ENCODE measurements around the gene RNF34.

Gene RNF34

DNA sequence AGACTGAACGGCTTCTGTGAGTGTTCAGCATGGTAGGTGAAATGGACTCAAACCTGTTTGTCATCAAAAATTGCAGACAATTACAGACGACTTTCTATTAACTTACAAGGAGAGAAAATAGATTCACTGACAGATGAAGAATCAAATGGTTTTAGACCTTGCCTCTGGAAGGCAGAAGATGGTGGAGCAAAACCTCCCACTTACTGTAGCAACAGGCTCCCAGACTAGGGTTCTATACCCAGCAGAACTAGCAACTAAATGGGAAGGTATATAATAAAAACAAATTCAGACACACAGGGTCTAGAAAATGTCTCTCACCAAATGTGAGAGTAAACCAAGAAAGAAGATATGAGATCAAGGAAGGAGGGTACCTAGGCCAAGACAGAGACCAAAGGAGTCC is 36.8 kb downstream of the RNF34 start:
- DNase-seq (ENCODE audit: low read depth in 4 of 4, low spot score in 1 of 4), result no peak

DNA sequence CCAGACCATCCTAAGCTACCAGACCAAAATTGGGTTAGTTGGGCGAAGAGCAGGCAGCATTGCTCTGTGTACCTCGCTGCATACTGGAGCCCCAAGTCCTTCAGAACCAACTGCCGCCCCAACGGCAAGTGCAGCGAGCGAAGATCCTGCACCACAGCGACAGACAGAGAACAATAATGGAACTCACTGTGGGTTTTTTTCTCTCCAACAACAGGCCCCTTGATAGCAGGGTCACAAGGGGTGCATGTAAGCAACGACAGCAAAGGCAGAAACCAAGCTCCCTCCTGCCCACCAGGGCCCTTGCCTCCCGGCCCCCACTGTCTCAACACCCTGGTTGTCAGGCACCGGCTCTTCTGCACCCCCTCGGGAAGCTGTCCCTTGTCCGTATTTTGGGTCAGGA is 39.0 kb downstream of the RNF34 start:
- DNase-seq (ENCODE audit: low read depth in 4 of 4, low spot score in 1 of 4), result no peak

DNA sequence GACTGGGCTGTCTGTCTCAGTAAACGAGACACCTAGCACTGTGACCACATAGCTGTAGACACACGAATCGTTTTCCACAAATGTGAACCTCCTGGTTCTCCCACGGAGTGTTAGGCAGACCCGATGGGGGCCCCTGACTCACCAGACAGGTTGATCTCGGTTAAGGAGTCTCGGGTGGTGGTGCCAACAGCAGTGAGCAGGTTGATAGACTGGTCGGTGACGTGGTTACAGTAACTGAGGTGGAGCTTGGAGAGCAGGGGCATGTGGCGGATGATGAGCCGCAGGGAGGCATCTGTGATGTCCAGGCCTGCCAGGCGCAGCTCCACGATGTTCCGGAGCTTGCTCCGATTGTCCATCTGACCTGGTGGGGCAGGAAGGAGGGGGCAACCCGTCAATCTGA is 39.8 kb downstream of the RNF34 start:
- no peak for DNase-seq (ENCODE audit: low read depth in 4 of 4, low spot score in 1 of 4)

DNA sequence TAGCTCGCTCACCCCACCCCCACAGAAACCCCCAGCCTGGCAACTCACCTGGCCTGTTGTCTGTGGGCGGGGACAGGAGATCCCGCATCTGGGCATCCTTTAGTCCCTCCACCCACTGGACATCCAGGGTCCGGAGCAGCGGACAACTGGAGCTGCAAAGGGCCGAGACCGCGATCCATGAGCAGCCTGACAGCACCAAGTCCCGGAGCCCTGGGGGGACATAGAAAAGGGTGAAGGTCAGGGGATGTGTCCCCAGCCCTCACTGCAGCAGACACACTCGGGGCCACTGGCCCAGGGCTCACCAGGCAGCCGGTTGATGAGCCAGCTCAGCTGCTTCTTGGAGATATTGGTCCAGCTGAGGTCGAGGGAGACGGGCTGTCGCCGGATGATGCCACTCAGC is 40.9 kb downstream of the RNF34 start:
- DNase-seq (ENCODE audit: low read depth in 4 of 4, low spot score in 1 of 4), result no peak

DNA sequence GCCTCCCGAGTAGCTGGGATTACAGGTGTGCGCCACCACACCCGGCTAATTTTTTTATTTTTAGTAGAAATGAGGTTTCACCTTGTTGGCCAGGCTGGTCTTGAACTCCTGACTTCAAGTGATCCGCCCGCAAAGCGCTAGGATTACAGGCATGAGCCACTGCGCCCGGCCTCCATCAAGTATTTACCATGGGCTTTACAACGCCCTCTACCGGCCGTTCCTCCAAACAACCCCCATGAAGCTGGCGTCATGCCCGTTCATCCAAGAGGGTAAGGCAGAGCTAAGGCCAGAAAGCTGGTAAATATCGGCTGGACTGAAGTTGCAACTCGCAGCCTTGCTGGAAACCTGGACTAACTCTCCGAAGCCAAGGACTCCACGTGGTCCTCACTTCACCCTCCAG is 41.6 kb downstream of the RNF34 start:
- no peak for DNase-seq (ENCODE audit: low read depth in 4 of 4, low spot score in 1 of 4)

DNA sequence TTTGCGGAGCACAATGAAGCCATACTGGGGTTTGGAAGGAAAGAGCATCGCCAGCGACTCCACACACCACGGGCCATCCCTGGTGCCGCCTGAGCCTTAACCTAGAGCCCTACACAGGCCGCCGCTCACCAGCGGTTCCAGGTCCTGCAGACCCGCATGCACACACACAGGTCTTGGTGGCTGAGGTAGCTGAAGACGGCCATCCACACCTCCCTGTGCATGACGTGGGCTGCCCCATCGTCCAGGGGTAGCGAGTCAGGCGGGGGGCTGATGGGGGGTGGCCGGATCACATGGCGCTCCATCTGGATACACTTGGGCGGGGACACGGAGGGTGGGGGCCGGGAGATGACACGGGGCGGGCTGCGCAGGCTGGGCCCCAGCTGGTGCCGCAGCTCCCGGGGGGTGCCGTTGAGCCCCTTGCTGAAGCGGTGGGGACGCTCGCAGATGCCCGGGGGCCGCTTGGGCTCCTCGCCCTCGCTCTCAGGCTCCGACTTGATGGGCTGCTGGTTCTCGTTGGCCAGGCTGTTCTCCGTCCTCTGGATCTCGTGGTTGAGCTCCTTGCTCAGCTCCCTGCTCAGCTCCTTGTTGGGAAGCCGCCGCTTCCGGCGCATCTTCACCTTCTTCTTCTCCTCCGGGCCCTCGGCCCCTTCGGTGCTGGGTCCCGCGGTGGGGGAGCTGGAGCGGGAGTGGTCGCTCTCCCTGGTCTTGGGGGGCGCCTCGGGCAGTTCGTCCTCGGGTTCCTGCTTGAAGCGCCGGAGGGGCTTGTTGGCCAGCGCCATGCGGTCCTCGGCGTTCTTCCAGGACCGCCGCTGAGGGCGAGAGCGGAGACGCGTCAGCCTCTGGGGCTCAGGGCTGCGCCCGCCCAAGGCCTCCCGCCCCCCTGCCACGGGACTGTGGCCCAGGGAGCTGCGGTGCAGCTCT is 42.4 kb downstream of the RNF34 start:
- no peak for DNase-seq (ENCODE audit: low read depth in 4 of 4, low spot score in 1 of 4)

DNA sequence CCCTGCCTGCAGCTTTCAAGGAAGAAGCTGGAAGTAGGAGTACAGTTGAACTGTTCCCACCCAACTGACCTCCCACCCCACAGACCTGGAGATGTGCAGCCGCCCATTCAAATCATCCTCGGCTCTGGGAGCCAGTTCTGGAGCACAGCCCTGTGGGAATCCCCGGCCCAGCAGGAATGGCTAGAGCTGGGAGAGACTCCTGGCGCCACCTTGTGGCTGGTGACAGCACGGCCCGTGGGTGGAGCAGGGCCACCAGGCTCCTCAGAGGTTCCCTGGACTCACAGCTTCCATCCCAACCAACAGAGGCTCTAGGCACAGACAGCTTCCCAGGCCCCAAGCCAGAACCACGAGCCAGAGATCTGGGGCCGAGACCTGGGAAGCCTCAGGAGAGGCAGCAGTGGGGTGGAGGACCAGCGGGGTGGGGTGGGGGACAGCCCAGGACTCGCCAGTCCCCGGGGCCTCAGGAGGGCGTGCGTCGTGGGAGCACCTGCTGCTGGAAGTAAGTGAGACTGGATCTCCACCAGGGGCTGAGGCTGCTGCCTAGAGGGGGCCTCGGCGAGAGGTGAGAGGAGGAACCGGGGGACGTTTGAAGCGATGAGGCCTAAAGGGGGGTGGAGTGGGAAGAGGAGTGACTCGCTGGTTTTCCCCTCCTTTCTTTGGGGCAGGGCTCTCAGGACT is 43.4 kb downstream of the RNF34 start:
- DNase-seq (ENCODE audit: low read depth in 4 of 4, low spot score in 1 of 4), result peak; percentile 42 to 55 (median 54)

DNA sequence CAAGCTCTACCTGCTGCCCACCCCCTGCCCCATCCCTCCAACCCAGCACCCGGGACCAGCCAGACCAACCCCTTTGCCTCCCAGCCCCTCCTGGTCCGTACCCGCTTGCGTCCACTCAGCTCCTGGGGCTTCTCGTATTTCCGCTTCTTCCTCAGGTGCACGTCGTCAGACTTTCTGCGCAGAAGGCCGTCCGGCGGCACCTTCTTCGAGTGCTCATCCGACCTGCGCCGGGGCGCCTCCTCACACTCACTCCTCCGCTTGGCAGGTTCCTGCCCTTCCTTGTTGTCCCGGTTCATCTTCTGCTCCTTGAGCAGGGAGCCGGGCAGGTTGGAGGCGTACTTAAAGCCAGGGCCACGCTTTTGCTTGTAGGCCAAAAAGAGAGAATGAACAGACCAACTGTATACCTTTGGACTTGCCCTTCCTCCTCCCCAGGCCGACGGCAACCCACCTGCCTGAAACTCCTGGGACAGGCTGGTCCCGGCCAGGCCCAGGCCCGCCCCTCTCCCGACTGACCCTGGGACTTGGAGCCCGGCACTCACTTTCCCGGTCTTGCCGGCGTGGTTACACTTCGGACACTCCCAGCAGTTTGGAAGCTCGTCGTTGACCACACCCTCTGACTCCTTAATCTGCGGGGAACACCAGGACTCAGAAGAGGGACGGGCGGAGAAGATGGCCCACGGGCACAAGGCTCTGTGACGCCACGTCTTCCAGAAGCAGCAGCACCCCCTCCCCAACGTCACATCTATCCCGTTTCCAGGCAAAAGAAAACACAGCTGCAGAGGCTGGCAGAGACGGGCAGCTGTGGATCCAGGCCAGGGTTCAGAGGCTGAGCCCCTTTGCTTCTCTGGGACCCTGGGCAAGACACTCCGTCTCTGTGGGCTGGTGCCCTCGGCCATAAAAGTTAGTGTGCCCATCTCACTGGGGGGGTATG is 44.3 kb downstream of the RNF34 start:
- DNase-seq (ENCODE audit: low read depth in 4 of 4, low spot score in 1 of 4), result no peak

DNA sequence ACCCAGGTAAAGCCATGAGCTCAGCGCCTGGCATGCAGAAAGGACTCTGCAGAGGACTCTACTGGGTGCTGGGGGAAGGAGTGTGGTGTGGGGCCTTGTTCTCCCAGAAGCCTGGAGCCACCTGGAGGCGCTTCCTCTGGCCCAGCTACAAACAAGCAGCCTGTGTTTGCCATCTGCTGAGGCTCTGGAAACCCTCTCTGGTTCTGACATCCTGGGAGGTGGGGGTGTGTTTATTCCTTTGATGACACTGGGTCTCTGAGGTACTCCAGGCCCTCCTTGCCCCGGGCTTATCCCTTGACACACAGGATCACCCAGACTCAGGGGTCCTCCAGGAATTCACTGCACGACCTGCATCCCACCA is 44.9 kb downstream of the RNF34 start:
- DNase-seq (ENCODE audit: low read depth in 4 of 4, low spot score in 1 of 4), result no peak

DNA sequence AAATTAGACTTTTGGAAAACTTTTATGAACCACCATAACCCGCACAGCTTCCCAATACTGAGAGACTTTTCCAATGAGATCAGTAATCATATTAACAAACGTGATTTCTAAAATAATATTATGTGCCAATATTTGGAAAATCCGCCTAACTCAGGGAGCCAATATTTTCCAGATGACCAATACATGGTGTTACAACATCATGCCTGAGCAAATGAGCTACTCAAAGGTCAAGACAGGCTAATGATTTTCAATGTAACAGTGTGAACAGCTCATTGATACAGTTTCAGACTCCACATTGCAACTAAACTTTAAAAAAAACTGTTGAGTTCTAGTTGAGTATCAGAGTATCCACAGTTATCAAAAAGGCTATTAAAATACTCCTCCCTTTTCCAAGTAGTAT is 46.8 kb downstream of the RNF34 start:
- DNase-seq (ENCODE audit: low read depth in 4 of 4, low spot score in 1 of 4), result no peak

DNA sequence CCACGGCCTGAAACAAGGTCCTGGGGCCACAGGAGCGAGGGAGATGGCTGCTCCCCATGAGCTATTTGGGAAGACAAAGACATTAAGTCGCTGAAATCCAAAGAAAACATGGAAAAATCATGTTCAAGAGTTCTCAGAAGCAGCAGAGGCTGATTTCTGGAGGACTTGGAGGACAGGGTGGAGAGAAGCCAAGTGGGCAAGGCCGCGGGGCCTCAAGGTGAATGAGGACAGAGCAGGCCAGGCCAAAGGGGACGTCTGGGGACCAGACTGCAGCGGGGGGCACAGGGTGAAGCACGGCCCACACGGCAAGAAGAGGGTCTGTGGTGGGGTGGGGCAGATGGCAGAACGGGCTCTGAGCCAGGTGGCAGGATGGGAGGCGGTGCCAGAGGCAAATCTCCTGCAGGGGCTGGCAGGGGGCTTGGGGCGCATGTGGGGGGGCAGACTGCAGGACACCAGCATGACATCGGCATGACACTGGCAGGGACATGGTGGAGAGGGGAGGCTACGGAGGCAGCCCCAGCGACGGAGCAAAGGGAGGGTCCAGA is 48.9 kb downstream of the RNF34 start:
- no peak for DNase-seq (ENCODE audit: low read depth in 4 of 4, low spot score in 1 of 4)

DNA sequence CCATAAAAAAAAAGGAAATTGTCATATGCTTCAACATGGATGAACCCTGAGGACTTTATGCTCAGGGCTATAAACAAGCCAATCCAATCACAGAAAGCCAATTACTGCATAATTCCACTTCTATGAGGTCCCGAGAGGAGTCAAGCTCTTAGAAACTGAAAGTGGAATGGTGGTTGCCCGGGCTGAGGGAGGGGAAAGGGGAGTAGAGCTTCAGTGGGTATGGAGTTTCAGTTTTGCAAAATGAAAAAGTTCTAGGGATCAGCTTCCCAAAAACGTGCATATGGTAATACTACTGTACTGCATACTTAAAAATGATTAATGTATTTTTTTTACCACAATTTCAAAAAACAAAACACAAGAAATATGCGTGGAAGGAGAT is 52.0 kb downstream of the RNF34 start:
- no peak for DNase-seq (ENCODE audit: low read depth in 4 of 4, low spot score in 1 of 4)

DNA sequence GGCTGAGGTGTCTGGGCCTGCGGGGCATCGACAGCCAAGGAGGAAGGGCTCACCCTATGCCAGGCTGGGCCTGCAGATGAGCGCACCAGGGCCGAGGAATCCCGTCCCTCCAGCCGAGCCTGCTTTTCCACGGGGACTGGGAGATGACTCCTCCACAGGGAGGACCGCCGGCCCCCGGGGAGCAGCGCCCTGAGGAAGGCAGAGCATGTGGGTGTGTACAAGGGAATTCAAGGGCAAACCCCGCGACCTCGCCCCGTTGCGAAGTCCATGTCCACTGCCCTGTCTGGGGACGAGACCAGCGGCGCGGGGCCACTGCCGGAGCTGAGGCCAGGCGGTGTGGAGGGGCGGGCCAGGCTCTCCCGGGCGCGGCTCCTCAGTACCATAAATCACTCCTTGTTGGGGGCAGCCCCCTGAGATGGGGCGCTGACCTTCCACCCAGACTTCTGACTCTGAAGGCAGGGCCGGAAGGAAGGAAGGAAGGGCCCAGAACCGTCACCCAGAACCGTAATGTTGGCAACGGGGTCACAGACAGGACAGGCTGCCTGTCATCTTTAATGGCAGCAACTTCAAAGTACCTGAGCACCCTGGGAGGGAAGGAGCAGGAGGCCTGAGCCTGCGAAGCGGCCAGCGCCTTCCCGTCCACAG is 52.5 kb downstream of the RNF34 start:
- no peak for DNase-seq (ENCODE audit: low read depth in 4 of 4, low spot score in 1 of 4)

DNA sequence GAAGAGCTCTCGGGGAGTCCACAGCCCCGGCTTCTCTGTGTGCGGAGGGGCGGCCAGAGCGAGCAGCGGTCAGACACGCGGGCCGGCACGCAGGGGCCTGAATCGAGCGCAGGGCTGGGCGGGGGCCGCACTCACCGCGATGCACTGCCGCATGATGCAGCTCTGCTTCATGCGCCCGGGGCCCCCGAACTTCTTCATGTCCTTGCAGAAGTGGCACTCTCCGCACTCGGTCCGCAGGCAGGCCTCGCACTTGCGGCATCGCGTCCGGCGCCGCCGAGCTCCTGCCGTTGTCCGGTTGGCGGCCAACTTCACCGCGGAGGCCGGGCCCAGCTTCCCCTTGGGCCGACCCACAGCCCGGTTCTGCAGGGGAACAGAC is 53.1 kb downstream of the RNF34 start:
- no peak for DNase-seq (ENCODE audit: low read depth in 4 of 4, low spot score in 1 of 4)

DNA sequence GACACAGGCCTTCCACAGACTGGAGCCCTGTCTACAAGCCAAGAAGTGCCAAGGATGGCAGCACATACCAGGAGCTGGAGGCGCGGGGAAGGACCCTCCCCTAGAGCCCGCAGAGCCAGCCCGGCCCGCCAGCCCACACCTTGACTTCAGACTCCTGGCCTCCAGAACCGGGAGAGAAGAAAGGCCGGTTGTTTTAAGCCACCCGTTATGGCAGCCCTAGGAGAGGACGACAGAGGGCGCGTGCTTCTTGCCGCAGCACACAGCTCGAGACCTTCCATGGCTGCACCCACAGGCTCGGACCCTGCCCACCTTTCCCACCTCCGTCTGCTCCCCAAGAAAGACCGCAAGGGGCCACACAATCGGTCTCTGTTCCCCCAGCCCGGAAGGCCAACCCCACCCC is 53.7 kb downstream of the RNF34 start:
- no peak for DNase-seq (ENCODE audit: low read depth in 4 of 4, low spot score in 1 of 4)

DNA sequence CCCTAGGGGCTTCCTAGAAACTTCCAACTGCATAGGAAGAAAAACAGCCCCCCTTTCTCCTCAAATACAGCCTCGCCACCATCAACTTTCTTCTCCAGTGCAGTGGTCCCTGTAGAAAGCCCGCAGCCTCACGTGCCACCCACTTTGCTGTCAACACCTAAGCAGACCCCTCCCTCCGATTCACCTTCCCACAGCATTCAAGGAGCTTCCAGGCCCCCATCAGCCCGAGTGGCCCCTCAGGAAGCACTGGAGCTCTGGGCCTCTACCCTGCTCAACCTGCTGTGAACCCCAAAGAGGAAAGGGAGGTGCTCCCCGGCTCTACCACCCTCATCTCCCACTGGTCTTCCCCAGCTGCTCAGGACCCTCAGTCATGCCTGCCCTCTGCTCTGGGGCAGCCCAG is 55.0 kb downstream of the RNF34 start:
- DNase-seq (ENCODE audit: low read depth in 4 of 4, low spot score in 1 of 4), result no peak

DNA sequence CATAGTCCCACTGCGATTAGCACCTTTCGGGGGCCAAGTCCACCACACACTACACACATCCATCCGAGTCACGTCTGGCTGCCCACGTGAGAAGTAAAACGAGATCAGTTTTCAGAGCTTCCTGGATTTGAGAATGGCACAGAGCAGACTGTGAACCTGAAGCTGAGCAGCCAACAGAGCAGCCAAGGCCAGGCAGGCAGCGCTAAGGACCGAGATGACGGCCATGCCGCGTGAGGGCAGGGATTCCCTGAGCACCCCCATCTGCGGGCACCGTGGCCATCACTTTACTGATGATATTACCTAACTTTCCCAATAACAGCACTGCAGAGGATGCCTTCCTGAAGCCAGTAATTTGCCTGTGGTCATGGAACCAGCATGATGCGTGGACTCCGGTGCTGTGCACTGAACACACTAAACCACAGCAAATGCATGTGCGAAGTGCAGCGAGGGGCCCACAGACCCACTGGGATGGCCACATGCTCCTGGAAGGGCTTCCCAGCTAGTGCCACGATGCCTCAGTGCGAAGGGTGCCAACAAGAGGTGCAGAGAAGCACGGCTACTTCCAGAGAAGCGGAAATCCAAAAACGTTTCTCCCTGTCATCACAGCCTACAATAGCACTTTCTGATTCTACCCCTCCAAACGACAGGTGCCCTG is 56.0 kb downstream of the RNF34 start:
- no peak for DNase-seq (ENCODE audit: low read depth in 4 of 4, low spot score in 1 of 4)

DNA sequence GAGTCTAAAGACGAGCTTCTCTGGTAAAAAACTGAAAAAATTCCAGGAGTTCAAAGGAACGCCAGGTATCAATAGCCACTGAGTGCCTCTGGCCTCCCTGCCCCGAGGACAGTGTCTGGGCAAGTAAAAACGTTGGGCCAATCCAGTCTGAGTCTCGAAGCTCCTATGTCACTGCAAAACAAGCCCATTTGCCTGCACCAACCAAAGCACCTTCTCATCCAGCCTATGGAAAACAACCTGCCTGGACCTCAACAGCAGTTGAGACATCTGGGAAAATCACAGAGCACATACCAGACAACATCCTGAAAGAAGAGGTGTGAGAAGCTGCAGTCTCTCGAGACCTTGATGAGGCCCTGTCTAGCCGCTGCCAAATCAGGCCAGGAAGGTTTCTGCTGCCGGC is 56.6 kb downstream of the RNF34 start:
- DNase-seq (ENCODE audit: low read depth in 4 of 4, low spot score in 1 of 4), result no peak

DNA sequence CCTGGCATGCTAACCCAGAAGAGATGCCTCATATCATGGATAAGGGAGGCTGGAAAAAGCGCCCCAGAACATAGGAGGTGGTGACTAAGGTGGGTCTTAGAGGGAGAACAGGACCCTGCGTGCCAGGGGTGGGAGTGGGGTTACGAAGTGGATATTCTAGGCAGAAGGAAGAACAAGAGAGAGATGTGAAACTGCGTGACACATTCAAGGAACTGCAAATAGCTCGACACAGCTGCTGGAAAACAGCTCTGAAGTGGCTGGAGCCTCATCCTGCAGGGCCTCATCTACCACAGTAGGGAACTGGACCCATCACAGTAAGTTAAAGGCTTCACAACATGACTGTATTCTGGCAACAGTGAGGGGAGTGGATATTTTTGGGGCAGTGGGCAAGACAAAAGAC is 61.1 kb downstream of the RNF34 start:
- no peak for DNase-seq (ENCODE audit: low read depth in 4 of 4, low spot score in 1 of 4)

DNA sequence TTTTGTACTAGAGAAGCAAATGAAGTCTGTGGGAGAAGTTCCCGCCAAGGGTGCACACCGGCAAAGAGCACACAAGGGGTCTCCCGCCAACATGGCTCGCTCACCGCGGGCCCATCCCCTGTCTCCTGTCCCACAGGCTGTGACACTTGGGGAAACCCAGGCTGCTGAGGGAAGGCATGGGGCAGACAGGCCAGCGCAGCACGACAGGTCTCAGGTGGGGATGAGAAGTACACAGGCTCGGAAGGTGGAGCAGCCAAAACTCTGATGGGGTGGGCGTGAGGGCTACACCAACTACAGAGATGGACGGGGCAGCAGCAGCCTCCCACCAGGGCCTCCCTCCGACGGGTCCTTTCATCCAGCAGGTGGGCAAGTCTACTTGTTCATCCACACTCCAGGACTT is 64.4 kb downstream of the RNF34 start:
- DNase-seq (ENCODE audit: low read depth in 4 of 4, low spot score in 1 of 4), result no peak
